A549 (cell line): Measurements from ENCODE around the gene KRTAP12-4. TPM values are rescaled to one million over a fixed set of nuclear protein-coding genes. Genes with fewer than 3 reads are reported as not detected.

Source experiments
- ATAC-seq, 2 experiments: fragments of 200-7000 bp in 1 of 2; fragments of >200 bp in 1 of 2; cut with Nextera tagmentation in 1 of 2; cut with Tn5 transposase in 1 of 2; 3 replicates each; pipeline versions ENCODE4 v1.8.0 to v1.9.1; 2018 to 2020; ENCODE audit warnings: mild to moderate bottlenecking in 1 of 2, moderate library complexity in 1 of 2
- CTCF ChIA-PET: fragments of 300-600 bp; sonication (Branson Sonifier 250); formaldehyde crosslinking; extraction: SDS; loops from one replicate; lab custom pipeline; 2021; ENCODE audit warnings: antibody characterized with exemption, inconsistent platforms; lab: Yijun Ruan, JAX
- POLR2A ChIA-PET: fragments of 350-600 bp; formaldehyde crosslinking; extraction: SDS; loops from one replicate; lab custom pipeline; 2021; ENCODE audit warnings: antibody characterized with exemption, inconsistent platforms; lab: Yijun Ruan, JAX
- DNase-seq, 2 experiments: peaks; one replicate each; pipeline versions ENCODE4 v3.0.0 to v3.0.0-alpha.2; 2011 to 2016; ENCODE audit warnings: low read depth in 1 of 2, low spot score in 1 of 2
- FAIRE-seq: peaks from 2 replicates; lab custom pipeline; 2011; peaks lifted over from hg19 to GRCh38; lab: Jason Lieb, UNC
- H3K27ac ChIP-seq, 2 experiments: fragments of >200 bp; sonication (Bioruptor Twin); formaldehyde crosslinking; 3 replicates each; pipeline ENCODE4 v1.5.1; 2016 to 2017
- H3K4me1 ChIP-seq: fragments of >200 bp; sonication (Bioruptor Twin); formaldehyde crosslinking; 3 replicates; pipeline ENCODE4 v1.6.1; 2016
- H3K4me2 ChIP-seq: fragments of >200 bp; sonication (Bioruptor Twin); formaldehyde crosslinking; 3 replicates; pipeline ENCODE4 v1.6.1; 2016
- H3K4me3 ChIP-seq: fragments of >200 bp; sonication (Bioruptor Twin); formaldehyde crosslinking; 3 replicates; pipeline ENCODE4 v1.5.1; 2016
- H3K9me3 ChIP-seq: fragments of >200 bp; sonication (Bioruptor Twin); formaldehyde crosslinking; 3 replicates; pipeline ENCODE4 v1.6.1; 2016
- ATOH8 ChIP-seq: fragments of 250-450 bp; sonication (Bioruptor Pico); IDR thresholded peaks from 2 replicates; pipeline ENCODE4 v1.5.0; 2020; ENCODE audit warnings: low read depth, mild to moderate bottlenecking, moderate library complexity
- CBX8 ChIP-seq: fragments of 200-600 bp; sonication (generic); IDR thresholded peaks from 2 replicates; pipeline ENCODE4 v1.6.1; 2016
- CHD2 ChIP-seq: fragments of 150-350 bp; IDR thresholded peaks from 2 replicates; pipeline ENCODE4 v1.6.1; 2014; ENCODE audit warnings: low read length; ENCODE audit not compliant: partially characterized antibody
- CHD4 ChIP-seq: fragments of 200-600 bp; sonication (generic); IDR thresholded peaks from 2 replicates; pipeline ENCODE4 v1.6.1; 2016; ENCODE audit warnings: antibody characterized with exemption, mild to moderate bottlenecking, borderline replicate concordance
- EP300 ChIP-seq, 2 experiments: fragments of >200 bp; sonication (Bioruptor Twin); formaldehyde crosslinking; IDR thresholded peaks; 2 replicates in 1 of 2; 3 replicates in 1 of 2; pipeline ENCODE4 v1.6.1; 2016 to 2017
- ESRRA ChIP-seq: fragments of 150-350 bp; IDR thresholded peaks from 2 replicates; pipeline ENCODE4 v1.6.1; 2014; ENCODE audit warnings: mild to moderate bottlenecking, low read length, borderline replicate concordance
- FOSL2 ChIP-seq, 2 experiments: fragments of 450-650 bp in 1 of 2; fragments of >200 bp in 1 of 2; sonication (Bioruptor Twin) in 1 of 2; formaldehyde crosslinking; IDR thresholded peaks; 2 replicates each; pipeline versions ENCODE4 v1.5.0 to v1.6.1; 2016 to 2020; ENCODE audit warnings: mild to moderate bottlenecking in 1 of 2, moderate library complexity in 1 of 2
- HES2 ChIP-seq: fragments of >200 bp; sonication (Bioruptor Twin); formaldehyde crosslinking; IDR thresholded peaks from 2 replicates; pipeline ENCODE4 v1.6.1; 2016
- HOXB13 ChIP-seq: fragments of 250-450 bp; sonication (Bioruptor Pico); IDR thresholded peaks from 2 replicates; pipeline ENCODE4 v1.5.0; 2020; ENCODE audit warnings: low read depth, mild to moderate bottlenecking, moderate library complexity
- JUN ChIP-seq, 2 experiments: fragments of >200 bp; sonication (Bioruptor Twin); formaldehyde crosslinking; IDR thresholded peaks; 2 replicates in 1 of 2; 3 replicates in 1 of 2; pipeline ENCODE4 v1.6.1; 2016 to 2017
- MAX ChIP-seq: IDR thresholded peaks from 2 replicates; pipeline ENCODE4 v1.6.1; 2012
- MAZ ChIP-seq: fragments of 150-350 bp; IDR thresholded peaks from 2 replicates; pipeline ENCODE4 v1.6.1; 2014; ENCODE audit warnings: antibody characterized with exemption, low read depth, low read length, borderline replicate concordance
- MYC ChIP-seq: IDR thresholded peaks from 2 replicates; pipeline ENCODE4 v1.6.1; 2012; ENCODE audit warnings: mild to moderate bottlenecking, inconsistent platforms, low read length, improper control_type of control experiment, borderline replicate concordance
- POLR2A ChIP-seq: IDR thresholded peaks from 2 replicates; pipeline ENCODE4 v1.6.1; 2012; ENCODE audit warnings: mild to moderate bottlenecking, low read length
- RAD21 ChIP-seq, 2 experiments: fragments of >200 bp in 1 of 2; sonication (Bioruptor Twin) in 1 of 2; formaldehyde crosslinking in 1 of 2; IDR thresholded peaks in 1 of 2; conservative IDR thresholded peaks in 1 of 2; 2 replicates in 1 of 2; 3 replicates in 1 of 2; pipeline ENCODE4 v1.6.1; 2012 to 2018; ENCODE audit warnings: inconsistent platforms in 1 of 2
- RARB ChIP-seq: fragments of 250-450 bp; sonication (Bioruptor Pico); IDR thresholded peaks from 2 replicates; pipeline ENCODE4 v1.8.0; 2021; ENCODE audit warnings: mild to moderate bottlenecking, moderate library complexity
- RCOR1 ChIP-seq: fragments of 150-350 bp; IDR thresholded peaks from 2 replicates; pipeline ENCODE4 v1.6.1; 2014; ENCODE audit warnings: antibody characterized with exemption, low read length, low read depth
- RFX5 ChIP-seq: fragments of 450-650 bp; IDR thresholded peaks from 2 replicates; pipeline ENCODE4 v1.7.1; 2014; ENCODE audit warnings: antibody characterized with exemption, mild to moderate bottlenecking, moderate library complexity
- SMC3 ChIP-seq: fragments of >200 bp; sonication (Bioruptor Twin); formaldehyde crosslinking; IDR thresholded peaks from 3 replicates; pipeline ENCODE4 v1.6.1; 2018; ENCODE audit warnings: inconsistent platforms
- TP53 ChIP-seq: fragments of 250-450 bp; sonication (Bioruptor Pico); IDR thresholded peaks from 2 replicates; pipeline ENCODE4 v1.5.0; 2021; ENCODE audit warnings: mild to moderate bottlenecking, moderate library complexity
- USF2 ChIP-seq: fragments of 450-650 bp; IDR thresholded peaks from 2 replicates; pipeline ENCODE4 v1.6.1; 2014; ENCODE audit warnings: antibody characterized with exemption
- ZC3H11A ChIP-seq: fragments of 450-650 bp; IDR thresholded peaks from 2 replicates; pipeline ENCODE4 v1.6.1; 2014; ENCODE audit warnings: antibody characterized with exemption, mild to moderate bottlenecking
- ZNF302 ChIP-seq: fragments of 250-450 bp; sonication (Bioruptor Pico); IDR thresholded peaks from 2 replicates; pipeline ENCODE4 v1.9.0; 2021; ENCODE audit warnings: inconsistent platforms, mild to moderate bottlenecking, moderate library complexity
- ZSCAN20 ChIP-seq: fragments of 250-450 bp; sonication (Bioruptor Pico); IDR thresholded peaks from 2 replicates; pipeline ENCODE4 v1.8.0; 2022; ENCODE audit warnings: mild to moderate bottlenecking, moderate library complexity
- WGBS: methylation state at CpG from one replicate; pipeline ENCODE4 v1.1.6; 2017; ENCODE audit errors: missing lambda C conversion rate; 5-methylcytosine and 5-hydroxymethylcytosine counted together
- polyA plus RNA-seq, 4 experiments: library from polyadenylated mRNA; depleted of rRNA in 3 of 4; stranded (reverse); fragments of >200 nt; fragmentation: RNase III in 1 of 4; extraction: RNeasy Plus Mini Kit Qiagen cat#74134 plus additional on column Dnase treatment in 1 of 4; gene quantifications; 2 replicates in 3 of 4; 3 replicates in 1 of 4; pipeline ENCODE4 v1.2.3, GENCODE V29; 2011 to 2017
- TF ChIP-seq, protein P1 (sequence below): fragments of >200 bp; sonication (Bioruptor Twin); formaldehyde crosslinking; IDR thresholded peaks from 3 replicates; pipeline ENCODE4 v1.5.1; 2016

The KRTAP12-4 gene
- polyA plus RNA-seq, 2 of the 4 experiments (the other 2 are of a cell fraction) = not detected

GRCh38 chr21:44695641-44696040 is 41.2 kb upstream of the KRTAP12-4 start:
- peaks cover 14% of the 10 kb centered on the region; the same call in 2 of the 3 replicates for H3K9me3 ChIP-seq
- no peak overlapping the region for H3K4me2 ChIP-seq
- ChIA-PET CTCF (no interaction called here), POLR2A (no interaction called here)
- H3K4me3 ChIP-seq = no peak overlapping the region
- no peak for TF ChIP-seq ATOH8 (CRISPR knock-in tag)
- TF ChIP-seq HES2 = no peak
- no peak for TF ChIP-seq ESRRA
- TF ChIP-seq CBX8 = no peak
- TF ChIP-seq MAZ = no peak
- TF ChIP-seq FOSL2 (IDR thresholded peaks at IDR 0.05) = no peak
- no peak for TF ChIP-seq FOSL2 (CRISPR knock-in tag; IDR thresholded peaks at IDR 0.05)
- TF ChIP-seq RCOR1 = no peak
- TF ChIP-seq TP53 (CRISPR knock-in tag) = no peak
- TF ChIP-seq, protein P1, sequence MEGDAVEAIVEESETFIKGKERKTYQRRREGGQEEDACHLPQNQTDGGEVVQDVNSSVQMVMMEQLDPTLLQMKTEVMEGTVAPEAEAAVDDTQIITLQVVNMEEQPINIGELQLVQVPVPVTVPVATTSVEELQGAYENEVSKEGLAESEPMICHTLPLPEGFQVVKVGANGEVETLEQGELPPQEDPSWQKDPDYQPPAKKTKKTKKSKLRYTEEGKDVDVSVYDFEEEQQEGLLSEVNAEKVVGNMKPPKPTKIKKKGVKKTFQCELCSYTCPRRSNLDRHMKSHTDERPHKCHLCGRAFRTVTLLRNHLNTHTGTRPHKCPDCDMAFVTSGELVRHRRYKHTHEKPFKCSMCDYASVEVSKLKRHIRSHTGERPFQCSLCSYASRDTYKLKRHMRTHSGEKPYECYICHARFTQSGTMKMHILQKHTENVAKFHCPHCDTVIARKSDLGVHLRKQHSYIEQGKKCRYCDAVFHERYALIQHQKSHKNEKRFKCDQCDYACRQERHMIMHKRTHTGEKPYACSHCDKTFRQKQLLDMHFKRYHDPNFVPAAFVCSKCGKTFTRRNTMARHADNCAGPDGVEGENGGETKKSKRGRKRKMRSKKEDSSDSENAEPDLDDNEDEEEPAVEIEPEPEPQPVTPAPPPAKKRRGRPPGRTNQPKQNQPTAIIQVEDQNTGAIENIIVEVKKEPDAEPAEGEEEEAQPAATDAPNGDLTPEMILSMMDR = no peak
- no peak for TF ChIP-seq USF2
- TF ChIP-seq POLR2A = no peak
- TF ChIP-seq ZSCAN20 (CRISPR knock-in tag) = no peak
- TF ChIP-seq CHD4 = no peak
- no peak for TF ChIP-seq JUN (IDR thresholded peaks at IDR 0.05)
- TF ChIP-seq CHD2 = no peak
- no peak for TF ChIP-seq RAD21 (conservative IDR thresholded peaks at IDR 0.05 in 1 of 2, IDR thresholded peaks at IDR 0.05 in 1 of 2)
- no peak for TF ChIP-seq SMC3
- H3K4me1 ChIP-seq = no peaks in the 10 kb centered on the region
- FAIRE-seq (no peak), ATAC-seq (no peak), DNase-seq (no peak)
- no peak overlapping the region for H3K27ac ChIP-seq
- 55% methylated on average over 8 of the region's 8 CpGs for WGBS

DNA sequence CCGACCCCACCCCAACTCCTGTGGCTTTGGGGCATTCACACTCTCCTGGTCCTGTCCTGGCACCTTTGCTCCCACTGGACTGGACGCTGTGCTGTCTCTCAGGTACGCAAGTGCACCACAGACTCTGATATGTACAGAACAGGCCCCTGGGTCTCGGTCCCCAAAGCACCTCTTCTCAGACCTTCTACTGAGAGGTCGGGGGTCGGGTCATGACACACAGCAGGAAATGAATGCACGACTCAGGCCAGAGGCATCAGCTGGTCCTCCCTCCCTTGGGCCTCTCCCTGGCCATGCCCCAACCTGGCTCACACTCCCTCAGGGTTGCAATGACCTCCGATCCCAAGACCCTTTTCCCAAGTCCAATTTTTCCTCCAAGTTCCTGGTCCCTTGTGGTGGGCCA is 40.7 kb upstream of the KRTAP12-4 start:
- Histone ChIP-seq H3K4me1 (no peaks in the 10 kb centered on the region), H3K27ac (no peak overlapping the region), H3K4me2 (no peak overlapping the region), H3K4me3 (no peak overlapping the region), H3K9me3 (peaks cover 14% of the 10 kb centered on the region; the same call in 2 of the 3 replicates)
- TF ChIP-seq MAZ (no peak), MYC (no peak), RARB (CRISPR knock-in tag) (no peak), ESRRA (no peak), TP53 (CRISPR knock-in tag) (no peak)
- FAIRE-seq = no peak
- 28% methylated on average over 8 of the region's 8 CpGs for WGBS
- POLR2A ChIA-PET = no interaction called here
- no peak for DNase-seq
- no peak for ATAC-seq
- CTCF ChIA-PET = no interaction called here

DNA sequence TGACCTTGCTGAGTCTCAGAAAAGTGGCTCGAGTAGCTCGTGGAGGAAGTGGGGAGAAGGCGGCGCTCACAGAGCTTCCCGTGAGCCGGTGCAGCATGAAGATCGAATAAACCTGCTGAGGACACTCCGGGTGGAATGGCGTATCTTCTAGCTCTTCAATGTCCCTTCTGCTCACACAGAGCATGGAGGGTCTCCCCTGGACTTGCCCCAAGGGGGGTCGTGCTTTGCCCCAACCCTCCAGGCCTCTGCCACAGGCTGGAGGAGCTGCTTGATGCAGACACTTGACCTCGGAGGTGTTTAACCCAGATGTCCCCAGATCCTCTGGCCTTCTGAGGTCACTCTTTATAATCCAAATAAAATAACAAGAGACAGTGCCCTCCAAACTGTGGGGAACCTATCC is 40.3 kb upstream of the KRTAP12-4 start:
- Histone ChIP-seq H3K27ac (no peak overlapping the region), H3K4me3 (no peak overlapping the region), H3K4me1 (no peaks in the 10 kb centered on the region), H3K9me3 (peaks cover 14% of the 10 kb centered on the region; the same call in 2 of the 3 replicates), H3K4me2 (no peak overlapping the region)
- ChIA-PET CTCF (interaction anchor here (0.7 kb wide), 1 partner anchor 16 kb away, joined by 3 read pairs; the partner anchor contains the start of gene TSPEAR), POLR2A (no interaction called here)
- TF ChIP-seq, protein P1 = no peak
- TF ChIP-seq ZC3H11A = no peak
- TF ChIP-seq RFX5 = no peak
- TF ChIP-seq HOXB13 = no peak
- no peak for TF ChIP-seq ZNF302
- TF ChIP-seq EP300 (IDR thresholded peaks at IDR 0.05) = no peak
- no peak for TF ChIP-seq MAX
- WGBS = 69% methylated on average over 9 of the region's 11 CpGs
- no peak for FAIRE-seq
- ATAC-seq = no peak
- no peak for DNase-seq
